ENCODE results near the gene INSL3. TPM values are rescaled to one million over a fixed set of nuclear protein-coding genes. Genes with fewer than 3 reads are reported as not detected.

INSL3 gene
- total RNA-seq (2014; rRNA removed; shearing (Covaris generic)), result not detected in 2 replicates

DNA sequence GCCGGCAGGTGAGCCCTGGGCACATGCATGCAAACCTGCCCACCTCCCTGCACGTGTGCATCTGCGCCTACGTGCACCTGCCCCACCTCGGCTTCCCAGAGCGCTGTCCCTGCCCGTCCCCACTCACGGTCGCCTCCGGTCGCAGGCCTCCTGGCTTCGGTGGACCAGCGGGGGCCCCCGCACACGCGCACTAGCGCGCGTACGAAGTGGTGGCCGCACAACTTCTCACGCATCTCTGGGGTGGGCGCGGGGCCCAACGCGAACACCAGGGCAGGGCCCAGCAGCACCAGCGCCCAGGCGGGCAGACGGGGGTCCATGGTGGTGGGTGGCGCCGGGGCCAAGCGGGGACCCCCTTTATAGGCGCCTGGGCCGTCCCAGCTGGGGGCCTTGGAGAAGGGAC, at the start of gene INSL3:
Gene INSL3, minus strand, starts transcription at position 330 of the 400 bp plus-strand sequence. Its CDS starts 13 bp downstream, at position 317.
- DNase-seq (ENCODE audit: low read depth), result no peak

GRCh38 chr19:17869114-17869608, 47.8 kb upstream of the INSL3 start:
- no peak for DNase-seq (ENCODE audit: low read depth)

DNA sequence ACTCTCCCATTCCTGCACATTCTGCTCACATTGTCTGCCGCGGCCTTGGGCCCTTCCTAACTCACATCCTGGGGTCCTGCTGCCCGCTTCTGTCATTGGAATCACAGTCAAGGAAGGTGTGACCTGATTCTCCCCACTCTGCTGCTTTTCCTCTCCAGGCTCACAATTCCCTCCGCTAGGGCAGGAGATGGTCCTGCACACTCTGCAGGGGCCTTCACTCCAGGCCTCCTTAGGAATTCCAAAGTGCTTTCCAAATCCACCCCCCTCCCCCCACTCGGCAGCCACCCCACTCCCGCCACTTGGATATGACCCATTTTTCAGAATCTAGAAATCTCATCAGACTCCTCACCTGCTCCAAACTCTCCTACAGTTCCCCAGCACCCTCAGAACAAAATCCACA, 47.4 kb upstream of the INSL3 start:
- no peak for DNase-seq (ENCODE audit: low read depth)

DNA sequence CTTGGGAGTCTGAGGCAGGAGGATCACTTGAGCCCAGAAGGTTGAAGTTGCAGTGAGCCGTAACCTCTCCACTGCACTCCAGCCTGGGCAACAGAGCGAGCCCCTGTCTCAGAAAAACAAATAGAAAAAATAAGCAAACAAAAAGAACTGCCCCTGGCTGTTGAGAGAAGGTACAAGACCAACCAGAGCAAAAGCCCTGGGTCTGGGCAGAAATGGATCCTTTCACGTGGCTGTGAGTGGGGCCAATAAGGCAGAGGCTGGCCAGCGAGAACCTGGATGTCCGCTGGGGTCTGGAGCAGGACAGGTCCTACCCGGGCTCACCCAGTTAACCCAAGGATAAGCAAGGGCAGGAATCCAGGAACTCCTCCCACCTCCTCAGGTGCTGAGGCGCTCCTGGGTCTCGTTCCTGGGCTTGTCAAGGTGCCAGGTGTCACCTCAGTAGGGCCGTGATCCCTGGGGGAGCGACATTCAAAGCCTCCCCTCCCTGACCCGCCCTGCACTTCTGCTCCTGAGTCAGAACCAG, 45.7 kb upstream of the INSL3 start:
- DNase-seq (ENCODE audit: low read depth), result no peak

DNA sequence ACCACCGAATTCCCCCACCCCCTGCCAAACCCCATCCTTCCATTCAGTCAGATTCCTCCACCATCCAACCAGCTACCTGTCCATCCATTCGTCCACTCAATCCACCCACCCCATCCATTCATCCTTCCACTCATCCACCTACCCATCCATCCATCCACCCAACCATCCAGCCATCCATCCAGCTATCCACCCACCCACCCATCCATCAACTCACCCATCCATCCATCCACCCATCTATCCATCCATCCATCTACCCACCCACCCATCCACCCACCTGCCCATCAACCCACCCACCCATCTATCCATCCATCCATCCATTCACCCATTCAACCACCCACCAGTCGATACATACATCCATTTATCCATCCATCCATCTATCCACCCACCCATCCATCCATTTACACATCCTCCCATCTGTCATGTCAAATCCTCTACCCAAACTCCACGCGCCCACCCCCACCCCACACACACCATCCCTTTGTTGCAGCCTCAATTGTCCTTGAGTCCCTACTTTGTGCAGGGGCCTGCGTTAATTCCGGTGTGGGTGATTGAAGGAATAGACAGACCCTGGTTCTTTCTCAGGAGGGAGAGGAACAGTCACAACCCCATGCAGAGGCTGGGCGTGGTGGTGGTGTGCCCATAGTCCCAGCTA, 45.1 kb upstream of the INSL3 start:
- DNase-seq (ENCODE audit: low read depth), result no peak

- no peak for DNase-seq (ENCODE audit: low read depth)
These were observed 44.3 kb upstream of the INSL3 start for GRCh38 chr19:17865364-17866311.

DNA sequence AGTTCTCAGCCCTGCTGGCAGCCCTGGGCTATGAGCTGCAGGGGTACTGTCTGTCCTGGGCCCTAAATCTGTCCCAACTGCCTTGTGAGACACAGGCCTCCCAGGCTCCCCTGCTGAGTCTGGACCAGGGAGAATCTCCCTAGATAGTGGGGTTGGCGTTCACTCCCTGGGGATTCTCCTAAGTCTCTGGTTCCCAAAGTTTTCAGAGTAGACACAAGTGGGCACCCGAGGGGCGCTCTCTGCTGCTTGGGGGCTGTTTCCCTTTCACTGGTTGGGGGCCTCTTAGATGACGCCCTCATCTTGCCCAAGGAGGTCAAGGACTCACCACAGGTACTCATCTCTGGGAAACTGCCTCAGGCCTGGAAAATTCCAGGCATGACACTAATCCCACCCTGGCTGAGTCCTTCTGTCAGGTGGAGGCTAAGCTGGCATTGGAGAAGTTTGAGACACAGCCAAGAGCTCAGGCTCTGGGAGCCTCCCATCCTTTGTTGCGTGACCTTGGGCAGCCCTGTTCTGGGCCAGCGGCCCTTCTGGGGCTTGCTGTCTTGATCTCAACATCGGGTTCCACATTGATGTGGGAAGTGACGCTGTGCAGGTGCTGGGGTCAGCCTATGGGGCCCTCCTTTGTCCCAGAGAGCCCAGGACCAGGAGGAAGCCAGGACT, 42.3 kb upstream of the INSL3 start:
- peak; percentile 64 for DNase-seq (ENCODE audit: low read depth)

- DNase-seq (ENCODE audit: low read depth), result no peak
These were observed 41.6 kb upstream of the INSL3 start for GRCh38 chr19:17862711-17863519.

- DNase-seq (ENCODE audit: low read depth), result no peak
These were observed 40.5 kb upstream of the INSL3 start for GRCh38 chr19:17861542-17862402.

- DNase-seq (ENCODE audit: low read depth), result no peak
These were observed 39.7 kb upstream of the INSL3 start for GRCh38 chr19:17860993-17861360.

- DNase-seq (ENCODE audit: low read depth), result no peak
These were observed 39.1 kb upstream of the INSL3 start for GRCh38 chr19:17860331-17860992.

- DNase-seq (ENCODE audit: low read depth), result peak; percentile 100
These were observed 38.4 kb upstream of the INSL3 start, which contains the start of gene RPL18A for GRCh38 chr19:17859533-17860330. RPL18A (plus strand) TSS chr19:17859910; CDS start chr19:17859957, 47 bp downstream.

DNA sequence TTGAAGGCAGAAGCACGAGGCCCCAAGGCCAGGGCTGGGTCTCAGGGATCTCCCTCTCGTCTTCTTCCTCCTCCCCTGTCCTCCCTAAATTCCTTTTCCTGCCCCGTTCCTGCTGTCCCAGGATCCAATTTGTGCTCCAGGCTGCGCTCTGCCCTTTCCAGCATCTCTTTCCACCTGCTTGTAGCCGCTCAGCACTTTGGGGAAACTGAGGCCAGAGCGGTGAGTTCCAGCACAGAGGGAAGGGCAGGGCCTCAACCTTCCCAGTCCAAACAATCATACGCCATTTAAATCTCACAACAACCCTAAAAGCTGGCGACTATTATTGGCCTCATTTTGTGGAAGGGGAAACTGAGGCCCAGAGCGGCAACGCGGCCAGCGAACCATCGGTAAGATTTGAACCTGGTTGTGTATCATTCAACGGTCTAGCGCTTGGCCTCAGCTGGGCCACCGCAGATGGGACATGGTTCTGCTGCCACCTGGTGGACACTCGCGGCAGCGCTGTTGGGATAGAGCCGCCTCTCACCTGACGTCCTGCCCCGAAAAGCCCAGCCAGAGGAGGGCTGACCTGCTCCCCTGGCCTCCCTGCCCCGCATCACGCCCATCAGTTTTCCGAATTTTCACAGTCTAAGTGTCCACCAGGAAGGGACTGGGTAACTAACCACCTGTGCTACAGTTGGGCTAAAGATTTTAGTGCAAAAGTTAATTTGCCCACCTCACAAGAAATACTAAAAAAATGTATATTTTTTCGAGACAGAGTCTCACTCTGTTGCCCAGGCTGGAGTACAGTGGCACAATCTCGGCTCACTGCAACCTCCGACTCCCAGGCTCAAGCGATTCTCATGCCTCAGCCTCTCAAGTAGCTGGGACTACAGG, 34.2 kb upstream of the INSL3 start:
- peak; percentile 69 for DNase-seq (ENCODE audit: low read depth)

- DNase-seq (ENCODE audit: low read depth), result no peak
These were observed 32.7 kb upstream of the INSL3 start for GRCh38 chr19:17854061-17854460.

DNA sequence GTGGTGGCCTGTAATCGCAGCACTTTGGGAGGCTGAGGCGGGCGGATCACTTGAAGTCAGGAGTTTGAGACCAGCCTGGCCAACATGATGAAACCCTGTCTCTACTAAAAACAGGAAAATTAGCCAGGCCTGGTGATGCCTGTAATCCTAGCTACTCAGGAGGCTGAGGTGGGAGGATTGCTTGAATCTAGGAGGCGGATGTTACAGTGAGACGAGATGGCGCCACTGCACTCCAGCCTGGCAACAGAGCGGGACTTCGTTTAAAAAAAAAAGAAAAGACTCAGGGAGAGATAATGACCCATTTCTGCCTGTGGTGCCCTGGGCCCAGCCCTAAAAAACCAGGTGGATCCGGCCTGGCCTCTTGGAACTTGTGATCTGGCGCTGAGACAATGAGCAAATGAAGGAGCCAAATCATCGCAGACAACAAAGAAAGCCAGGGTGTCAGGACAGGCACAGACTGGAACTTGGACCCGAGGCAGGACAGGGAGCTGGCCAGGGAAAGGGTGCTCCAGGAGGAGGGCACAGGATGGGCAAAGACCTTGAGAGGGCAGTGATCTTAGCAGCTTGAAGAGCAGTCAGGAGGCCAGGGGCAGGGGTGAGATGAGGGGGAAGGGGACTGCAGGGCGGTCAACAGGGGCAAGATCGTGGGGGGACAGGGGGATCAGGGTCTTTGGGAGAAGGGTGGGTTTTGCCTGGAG, 27.4 kb upstream of the INSL3 start:
- no peak for DNase-seq (ENCODE audit: low read depth)

DNA sequence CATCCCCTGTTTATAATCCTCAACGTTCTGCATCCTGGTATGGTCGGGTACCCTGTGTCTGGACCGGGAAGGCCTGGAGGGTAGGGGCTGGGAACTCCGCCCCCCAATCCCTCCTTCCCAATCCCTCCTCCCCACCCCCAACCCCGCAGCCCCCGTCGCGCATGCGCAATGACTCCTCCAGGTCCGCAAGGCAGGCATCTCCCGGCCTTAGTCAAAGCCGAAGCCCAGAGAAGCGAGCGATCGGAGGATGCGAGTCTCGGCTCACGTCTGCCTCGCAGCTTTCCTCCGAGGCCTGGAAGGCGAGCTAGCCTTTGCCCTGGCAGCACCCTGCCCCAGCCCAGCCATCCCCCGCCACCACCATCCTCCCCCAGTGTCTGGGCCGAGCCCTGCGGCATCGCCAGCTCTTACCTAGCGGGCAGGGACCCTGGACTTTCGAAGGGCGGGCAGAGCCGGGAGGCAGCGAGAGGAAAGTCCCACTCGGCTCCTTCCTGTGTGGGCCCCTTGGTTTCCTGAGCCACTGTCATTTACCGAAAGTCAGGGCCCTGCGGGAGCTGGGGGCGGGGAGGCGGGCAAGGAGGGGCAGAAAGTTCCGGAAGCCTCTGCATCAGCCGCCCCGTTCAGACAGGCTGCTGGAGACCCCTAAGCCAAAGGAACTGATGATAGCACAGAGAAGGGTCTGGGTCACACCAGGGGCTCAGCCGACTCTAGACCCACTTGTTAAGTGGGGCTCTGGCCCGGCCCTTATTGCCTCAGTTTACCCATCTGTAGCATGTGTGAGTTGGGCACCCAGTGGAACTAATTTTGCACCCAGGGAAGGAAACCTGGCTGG, 26.4 kb upstream of the INSL3 start, which contains the start of gene JAK3:
Gene JAK3, minus strand, starts transcription at position 445 of the 829 bp plus-strand sequence. CDS start 3,565 bp downstream, outside the sequence.
- DNase-seq (ENCODE audit: low read depth), result no peak
